IMR-90 (cell line): ENCODE data around the gene PKD2L1. TPM values are rescaled to one million over a fixed set of nuclear protein-coding genes. Genes with fewer than 3 reads are reported as not detected.

ENCODE experiments used
- ATAC-seq: fragments of 200-7000 bp; cut with Tn5 transposase; 2 replicates; pipeline ENCODE4 v1.9.1; 2020; ENCODE audit warnings: low read depth, mild to moderate bottlenecking, moderate library complexity
- BruUV-seq: library from RNA; stranded (reverse); fragments of 400-500 nt; replicated peaks from 2 replicates; lab custom pipeline; 2021; lab: Mats Ljungman, UMichigan
- CTCF ChIA-PET: fragments of 300-600 bp; formaldehyde crosslinking; extraction: SDS; loops from one replicate; lab custom pipeline; 2021; ENCODE audit warnings: antibody characterized with exemption; lab: Yijun Ruan, JAX
- POLR2A ChIA-PET: fragments of 300-600 bp; sonication (Branson Sonifier 250); formaldehyde crosslinking; loops from one replicate; lab custom pipeline; 2022; ENCODE audit warnings: antibody characterized with exemption; ENCODE audit not compliant: unreplicated experiment; lab: Charles Lee
- DNase-seq: peaks from one replicate; pipeline ENCODE4 v3.0.0; 2013
- H2AFZ ChIP-seq: replicated peaks from 2 replicates; pipeline ENCODE3; 2013; ENCODE audit warnings: low read length, mild to moderate bottlenecking; ENCODE audit not compliant: poor library complexity
- H2AK5ac ChIP-seq: 2 replicates; pipeline ENCODE4 v1.6.1; 2013; ENCODE audit warnings: low read depth, low read length, inconsistent platforms
- H2AK9ac ChIP-seq: replicated peaks from 2 replicates; pipeline ENCODE3; 2013; ENCODE audit warnings: mild to moderate bottlenecking, low read depth, low read length, moderate library complexity; ENCODE audit not compliant: poor library complexity
- H2BK120ac ChIP-seq: 2 replicates; pipeline ENCODE4 v1.6.1; 2013; ENCODE audit warnings: low read depth, low read length, inconsistent platforms
- H2BK15ac ChIP-seq: 3 replicates; pipeline ENCODE4 v1.6.1; 2013; ENCODE audit warnings: low read depth, low read length, inconsistent platforms
- H2BK20ac ChIP-seq: 2 replicates; pipeline ENCODE4 v1.6.1; 2013; ENCODE audit warnings: low read depth, mild to moderate bottlenecking, inconsistent platforms, low read length, moderate library complexity
- H2BK5ac ChIP-seq: 2 replicates; pipeline ENCODE4 v1.6.1; 2013; ENCODE audit warnings: mild to moderate bottlenecking, low read depth, low read length, inconsistent platforms; ENCODE audit not compliant: poor library complexity, severe bottlenecking
- H3K14ac ChIP-seq: replicated peaks from 2 replicates; pipeline ENCODE4 v1.6.1; 2013; ENCODE audit warnings: low read depth, low read length, inconsistent platforms
- H3K18ac ChIP-seq: 2 replicates; pipeline ENCODE4 v1.6.1; 2013; ENCODE audit warnings: low read depth, low read length, control low read depth
- H3K23ac ChIP-seq: 2 replicates; pipeline ENCODE4 v1.6.1; 2013; ENCODE audit warnings: low read depth, low read length, inconsistent platforms
- H3K27ac ChIP-seq: 2 replicates; pipeline ENCODE4 v1.5.1; 2013; ENCODE audit warnings: mild to moderate bottlenecking, control low read depth, low read length; ENCODE audit not compliant: insufficient read depth
- H3K27me3 ChIP-seq: 2 replicates; pipeline ENCODE4 v1.6.1; 2013; ENCODE audit warnings: low read length; ENCODE audit not compliant: control insufficient read depth, insufficient read depth
- H3K36me3 ChIP-seq: 2 replicates; pipeline ENCODE4 v1.6.1; 2013; ENCODE audit warnings: low read length, mixed read lengths; ENCODE audit not compliant: control insufficient read depth, insufficient read depth
- H3K4ac ChIP-seq: 2 replicates; pipeline ENCODE4 v1.6.1; 2013; ENCODE audit warnings: low read depth, low read length, inconsistent platforms
- H3K4me1 ChIP-seq: 2 replicates; pipeline ENCODE4 v1.6.1; 2013; ENCODE audit warnings: low read length, mixed read lengths; ENCODE audit not compliant: control insufficient read depth, insufficient read depth
- H3K4me2 ChIP-seq: 2 replicates; pipeline ENCODE4 v1.6.1; 2013; ENCODE audit warnings: low read depth, mild to moderate bottlenecking, control low read depth, low read length, moderate library complexity
- H3K4me3 ChIP-seq: 2 replicates; pipeline ENCODE4 v1.5.1; 2013; ENCODE audit warnings: low read depth, mild to moderate bottlenecking, control low read depth, low read length, moderate library complexity; ENCODE audit not compliant: insufficient read depth
- H3K56ac ChIP-seq: 2 replicates; pipeline ENCODE4 v1.6.1; 2013; ENCODE audit warnings: low read length, inconsistent platforms; ENCODE audit not compliant: insufficient read depth; ENCODE audit errors: extremely low read depth
- H3K79me1 ChIP-seq, 2 experiments: 2 replicates each; pipeline ENCODE4 v1.6.1; 2013; ENCODE audit warnings: low read length in 2 of 2, inconsistent platforms in 1 of 2, low read depth in 1 of 2
- H3K9ac ChIP-seq: 2 replicates; pipeline ENCODE4 v1.6.1; 2013; ENCODE audit warnings: low read depth, low read length, control low read depth
- H3K9me1 ChIP-seq: 2 replicates; pipeline ENCODE4 v1.6.1; 2013; ENCODE audit warnings: low read length, inconsistent platforms; ENCODE audit not compliant: insufficient read depth
- H3K9me3 ChIP-seq: 2 replicates; pipeline ENCODE4 v1.6.1; 2013; ENCODE audit warnings: low read length; ENCODE audit not compliant: control insufficient read depth, insufficient read depth
- H4K20me1 ChIP-seq: 2 replicates; pipeline ENCODE4 v1.6.1; 2013; ENCODE audit warnings: low read length, inconsistent platforms; ENCODE audit not compliant: insufficient read depth
- H4K5ac ChIP-seq: 2 replicates; pipeline ENCODE4 v1.6.1; 2013; ENCODE audit warnings: mild to moderate bottlenecking, low read depth, low read length, control low read depth
- H4K8ac ChIP-seq, 2 experiments: 2 replicates each; pipeline ENCODE4 v1.6.1; 2013; ENCODE audit warnings: low read depth in 2 of 2, low read length in 2 of 2, control low read depth in 1 of 2, inconsistent platforms in 1 of 2
- H4K91ac ChIP-seq: 2 replicates; pipeline ENCODE4 v1.6.1; 2013; ENCODE audit warnings: low read depth, low read length, inconsistent platforms; ENCODE audit not compliant: insufficient read depth
- BHLHE40 ChIP-seq: fragments of 150-350 bp; IDR thresholded peaks from 2 replicates; pipeline ENCODE4 v1.6.1; 2016; ENCODE audit warnings: mild to moderate bottlenecking, low read depth, low read length
- CEBPB ChIP-seq: IDR thresholded peaks from 2 replicates; pipeline ENCODE4 v1.6.1; 2012; ENCODE audit warnings: low read depth, low read length, improper control_type of control experiment
- CHD1 ChIP-seq: IDR thresholded peaks from 2 replicates; pipeline ENCODE4 v1.6.1; 2012; ENCODE audit warnings: low read depth, low read length, improper control_type of control experiment
- ELK1 ChIP-seq: fragments of 150-350 bp; IDR thresholded peaks from 2 replicates; pipeline ENCODE4 v1.6.1; 2016; ENCODE audit warnings: low read depth, mild to moderate bottlenecking, low read length, moderate library complexity, borderline replicate concordance
- FOS ChIP-seq: fragments of 150-350 bp; IDR thresholded peaks from 2 replicates; pipeline ENCODE4 v1.6.1; 2016; ENCODE audit warnings: low read depth, low read length
- MAFK ChIP-seq: IDR thresholded peaks from 2 replicates; pipeline ENCODE4 v1.6.1; 2012; ENCODE audit warnings: low read depth, low read length, improper control_type of control experiment
- MAZ ChIP-seq: IDR thresholded peaks from 2 replicates; pipeline ENCODE4 v1.6.1; 2012; ENCODE audit warnings: low read depth, mild to moderate bottlenecking, low read length, improper control_type of control experiment, moderate library complexity, borderline replicate concordance
- MXI1 ChIP-seq: IDR thresholded peaks from 2 replicates; pipeline ENCODE4 v1.6.1; 2012; ENCODE audit warnings: low read depth, mild to moderate bottlenecking, low read length, moderate library complexity, borderline replicate concordance
- NFE2L2 ChIP-seq: fragments of 150-350 bp; IDR thresholded peaks from 2 replicates; pipeline ENCODE4 v1.6.1; 2016; ENCODE audit warnings: low read depth, mild to moderate bottlenecking, low read length
- POLR2A ChIP-seq: IDR thresholded peaks from 2 replicates; pipeline ENCODE4 v1.6.1; 2012; ENCODE audit warnings: mild to moderate bottlenecking, low read depth, low read length
- RAD21 ChIP-seq: IDR thresholded peaks from 2 replicates; pipeline ENCODE4 v1.6.1; 2012; ENCODE audit warnings: low read length, improper control_type of control experiment
- RCOR1 ChIP-seq: IDR thresholded peaks from 2 replicates; pipeline ENCODE4 v1.6.1; 2012; ENCODE audit warnings: mild to moderate bottlenecking, low read length, improper control_type of control experiment; ENCODE audit not compliant: insufficient replicate concordance
- RFX5 ChIP-seq: IDR thresholded peaks from 2 replicates; pipeline ENCODE4 v1.8.0; 2012; ENCODE audit warnings: low read depth, mild to moderate bottlenecking, low read length, moderate library complexity
- SMC3 ChIP-seq: fragments of 150-350 bp; IDR thresholded peaks from 2 replicates; pipeline ENCODE4 v1.6.1; 2016; ENCODE audit warnings: low read depth, mild to moderate bottlenecking, antibody characterized with exemption, low read length, moderate library complexity
- WGBS, 2 experiments: methylation state at CpG; one replicate each; pipeline versions ENCODE4 v1.1.5 to v1.1.7; 2013; ENCODE audit warnings: missing lambda C conversion rate in 2 of 2; ENCODE audit not compliant: insufficient read length in 1 of 2; ENCODE audit errors: extremely low coverage in 2 of 2; 5-methylcytosine and 5-hydroxymethylcytosine counted together
- dilution Hi-C: fragments of 300-500 bp; cut with HindIII; formaldehyde crosslinking; loops from one replicate; pipeline ENCODE4 v1.14.3; 2018; ENCODE audit warnings: low sequenced_read_pairs; ENCODE audit not compliant: unreplicated experiment
- in situ Hi-C: fragments of 300-500 bp; cut with MboI; formaldehyde crosslinking; loops from 3 replicates; pipeline ENCODE4 v1.14.3; 2019; ENCODE audit warnings: low sequenced_read_pairs, inconsistent platforms, mixed read lengths
- intact Hi-C: fragments of 100-400 bp; cut with micrococcal nuclease; formaldehyde crosslinking; loops from 2 replicates; pipeline ENCODE4 v1.10.0; 2022
- polyA plus RNA-seq, 3 experiments: library from polyadenylated mRNA; depleted of rRNA; stranded (reverse); fragments of >200 nt; gene quantifications; 2 replicates each; pipeline ENCODE4 v1.2.3, GENCODE V29; 2012; ENCODE audit warnings: low replicate concordance in 1 of 3
- total RNA-seq: library from RNA; depleted of rRNA; stranded (reverse); fragments of >200 nt; gene quantifications from 2 replicates; pipeline ENCODE4 v1.2.3, GENCODE V29; 2012
- TF ChIP-seq, protein P1 (sequence below): fragments of 150-350 bp; IDR thresholded peaks from 2 replicates; pipeline ENCODE4 v1.6.1; 2017; ENCODE audit warnings: mild to moderate bottlenecking, antibody characterized with exemption, low read length, low read depth
- TF ChIP-seq, protein P2 (sequence below): conservative IDR thresholded peaks from 2 replicates; pipeline ENCODE4 v1.5.1; 2012; ENCODE audit warnings: mild to moderate bottlenecking, low read depth, low read length, improper control_type of control experiment

Gene PKD2L1
- total and polyA plus RNA-seq, 2 of the 4 experiments (the other 2 are of a cell fraction) = not detected

DNA sequence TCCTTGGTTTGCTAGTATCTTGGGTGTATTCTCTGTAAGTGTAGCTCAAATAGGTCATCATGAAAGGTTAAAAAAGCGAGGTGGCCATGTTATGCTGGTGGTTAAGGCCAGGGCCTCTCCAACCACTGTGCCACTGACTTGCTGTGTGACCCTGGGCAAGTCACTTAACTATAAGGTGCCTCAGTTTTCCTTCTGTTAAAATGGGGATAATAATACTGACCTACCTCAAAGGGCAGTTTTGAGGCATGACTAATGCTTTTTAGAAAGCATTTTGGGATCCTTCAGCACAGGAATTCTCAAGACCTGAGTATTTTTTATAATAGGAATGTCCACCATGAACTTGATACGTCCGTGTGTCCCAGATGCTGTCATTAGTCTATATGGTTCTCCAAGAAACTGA is 34.1 kb upstream of the PKD2L1 start:
- H4K20me1 ChIP-seq = 0 out of 2 replicates have a peak, but pooled peaks cover 3% of the 10 kb centered on the region
- dilution Hi-C loops (no loop called here), in situ Hi-C loops (no loop called here), intact Hi-C loops (no loop called here)
- no TSS peak for BruUV-seq
- H2BK120ac ChIP-seq = no peak overlapping the region
- CTCF ChIA-PET = no interaction called here
- WGBS, 2 experiments = 90% methylated on average over 2 of the region's 3 CpGs; no CpG with 5 or more reads in 1 of the 2 experiments
- H3K23ac ChIP-seq = no peak overlapping the region
- H2AK9ac ChIP-seq = no peak overlapping the region
- H3K27me3 ChIP-seq = no peaks in the 10 kb centered on the region
- H3K9ac ChIP-seq = no peak overlapping the region
- no peak overlapping the region for H4K5ac ChIP-seq
- H3K9me1 ChIP-seq = 0 out of 2 replicates have a peak, but pooled peaks cover 3% of the 10 kb centered on the region
- DNase-seq = no peak
- no peak overlapping the region for H3K18ac ChIP-seq
- H3K4me3 ChIP-seq = no peak overlapping the region
- no peak overlapping the region for H3K14ac ChIP-seq
- peaks cover 5% of the 10 kb centered on the region; the same call in 1 of the 2 replicates for H3K4me1 ChIP-seq
- no peak overlapping the region for H3K27ac ChIP-seq
- no peak overlapping the region for H3K4me2 ChIP-seq
- no peak overlapping the region for H2BK5ac ChIP-seq
- no peak for ATAC-seq
- no peak overlapping the region for H4K8ac ChIP-seq
- no peak overlapping the region for H2AK5ac ChIP-seq
- H3K79me1 ChIP-seq = no peaks in the 10 kb centered on the region
- H3K36me3 ChIP-seq = peaks cover 25% of the 10 kb centered on the region
- no peak overlapping the region for H2BK15ac ChIP-seq
- no peak overlapping the region for H2BK20ac ChIP-seq
- no peak overlapping the region for H3K56ac ChIP-seq
- H2AFZ ChIP-seq = no peak overlapping the region
- no peak for TF ChIP-seq RAD21
- TF ChIP-seq RFX5 = no peak
- TF ChIP-seq FOS = no peak
- no peak for TF ChIP-seq NFE2L2
- TF ChIP-seq, protein P1, sequence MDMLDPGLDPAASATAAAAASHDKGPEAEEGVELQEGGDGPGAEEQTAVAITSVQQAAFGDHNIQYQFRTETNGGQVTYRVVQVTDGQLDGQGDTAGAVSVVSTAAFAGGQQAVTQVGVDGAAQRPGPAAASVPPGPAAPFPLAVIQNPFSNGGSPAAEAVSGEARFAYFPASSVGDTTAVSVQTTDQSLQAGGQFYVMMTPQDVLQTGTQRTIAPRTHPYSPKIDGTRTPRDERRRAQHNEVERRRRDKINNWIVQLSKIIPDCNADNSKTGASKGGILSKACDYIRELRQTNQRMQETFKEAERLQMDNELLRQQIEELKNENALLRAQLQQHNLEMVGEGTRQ = no peak
- TF ChIP-seq, protein P2, sequence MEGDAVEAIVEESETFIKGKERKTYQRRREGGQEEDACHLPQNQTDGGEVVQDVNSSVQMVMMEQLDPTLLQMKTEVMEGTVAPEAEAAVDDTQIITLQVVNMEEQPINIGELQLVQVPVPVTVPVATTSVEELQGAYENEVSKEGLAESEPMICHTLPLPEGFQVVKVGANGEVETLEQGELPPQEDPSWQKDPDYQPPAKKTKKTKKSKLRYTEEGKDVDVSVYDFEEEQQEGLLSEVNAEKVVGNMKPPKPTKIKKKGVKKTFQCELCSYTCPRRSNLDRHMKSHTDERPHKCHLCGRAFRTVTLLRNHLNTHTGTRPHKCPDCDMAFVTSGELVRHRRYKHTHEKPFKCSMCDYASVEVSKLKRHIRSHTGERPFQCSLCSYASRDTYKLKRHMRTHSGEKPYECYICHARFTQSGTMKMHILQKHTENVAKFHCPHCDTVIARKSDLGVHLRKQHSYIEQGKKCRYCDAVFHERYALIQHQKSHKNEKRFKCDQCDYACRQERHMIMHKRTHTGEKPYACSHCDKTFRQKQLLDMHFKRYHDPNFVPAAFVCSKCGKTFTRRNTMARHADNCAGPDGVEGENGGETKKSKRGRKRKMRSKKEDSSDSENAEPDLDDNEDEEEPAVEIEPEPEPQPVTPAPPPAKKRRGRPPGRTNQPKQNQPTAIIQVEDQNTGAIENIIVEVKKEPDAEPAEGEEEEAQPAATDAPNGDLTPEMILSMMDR = no peak
- no peak for TF ChIP-seq MXI1
- no peak for TF ChIP-seq POLR2A
- TF ChIP-seq MAZ = no peak
- no peak for TF ChIP-seq CHD1
- no peak for TF ChIP-seq ELK1
- TF ChIP-seq SMC3 = no peak
- TF ChIP-seq RCOR1 = no peak
- no peak for TF ChIP-seq CEBPB
- TF ChIP-seq BHLHE40 = no peak
- TF ChIP-seq MAFK = no peak
- POLR2A ChIA-PET = interaction anchor here (0.6 kb wide), 1 partner anchor 16 kb away, joined by 5 read pairs; no protein-coding TSS in a partner anchor
- no peak overlapping the region for H4K91ac ChIP-seq
- no peak overlapping the region for H3K4ac ChIP-seq
- H3K9me3 ChIP-seq = no peaks in the 10 kb centered on the region
